CD14-positive monocyte (primary cell): ENCODE measurements around the gene CCL26. TPM values are rescaled to one million over a fixed set of nuclear protein-coding genes. Genes with fewer than 3 reads are reported as not detected.

Source experiments
- DNase-seq, 3 donors: peaks; one replicate each; pipeline ENCODE4 v3.0.0-alpha.2; 2011 to 2022
- H2AFZ ChIP-seq: 2 replicates; pipeline ENCODE4 v1.6.0; 2012; ENCODE audit warnings: mild to moderate bottlenecking, low read depth, low read length, inconsistent platforms; ENCODE audit not compliant: insufficient read depth, poor library complexity, severe bottlenecking
- H3K27ac ChIP-seq, 2 donors: 1 replicate in 1 of 2; 2 replicates in 1 of 2; pipeline ENCODE4 v1.5.1; 2012 to 2013; ENCODE audit warnings: low read length in 2 of 2, control low read depth in 1 of 2, inconsistent platforms in 1 of 2, low read depth in 1 of 2, mild to moderate bottlenecking in 1 of 2
- H3K27me3 ChIP-seq, 2 donors: one replicate each; pipeline versions ENCODE4 v1.6.0 to v1.6.1; 2011 to 2013; ENCODE audit warnings: low read length in 2 of 2; ENCODE audit not compliant: control insufficient read depth in 2 of 2, insufficient read depth in 2 of 2
- H3K36me3 ChIP-seq, 2 donors: replicated peaks in 1 of 2; 1 replicate in 1 of 2; 2 replicates in 1 of 2; pipeline versions ENCODE4 v1.5.1 to v1.6.1; 2012 to 2013; ENCODE audit warnings: low read length in 2 of 2, control low read depth in 1 of 2, inconsistent platforms in 1 of 2, mild to moderate bottlenecking in 1 of 2; ENCODE audit not compliant: insufficient read depth in 2 of 2, control insufficient read depth in 1 of 2
- H3K4me1 ChIP-seq, 2 donors: 1 replicate in 1 of 2; 2 replicates in 1 of 2; pipeline versions ENCODE4 v1.5.1 to v1.6.1; 2012 to 2013; ENCODE audit warnings: low read length in 2 of 2, control low read depth in 1 of 2, inconsistent platforms in 1 of 2, mild to moderate bottlenecking in 1 of 2, moderate library complexity in 1 of 2; ENCODE audit not compliant: insufficient read depth in 2 of 2, control insufficient read depth in 1 of 2
- H3K4me2 ChIP-seq: replicated peaks from 2 replicates; pipeline ENCODE3; 2012; ENCODE audit warnings: low read length, moderate library complexity, mild to moderate bottlenecking; ENCODE audit not compliant: poor library complexity, severe bottlenecking; ENCODE audit errors: extremely low read depth
- H3K4me3 ChIP-seq, 3 experiments: fragments of 200-600 bp in 1 of 3; sonication (generic) in 1 of 3; replicated peaks in 1 of 3; 1 replicate in 2 of 3; 2 replicates in 1 of 3; pipeline ENCODE4 v1.5.1; 2011 to 2013; ENCODE audit warnings: low read length in 3 of 3, mild to moderate bottlenecking in 3 of 3, control low read depth in 2 of 3, low read depth in 2 of 3, inconsistent platforms in 1 of 3, moderate library complexity in 1 of 3
- H3K79me2 ChIP-seq: 2 replicates; pipeline ENCODE4 v1.6.0; 2012; ENCODE audit warnings: mild to moderate bottlenecking, control low read depth, inconsistent platforms, low read length, moderate library complexity; ENCODE audit not compliant: insufficient read depth
- H3K9ac ChIP-seq: 2 replicates; pipeline ENCODE4 v1.6.0; 2017; ENCODE audit warnings: low read length, mild to moderate bottlenecking; ENCODE audit not compliant: insufficient read depth, poor library complexity, severe bottlenecking
- H3K9me3 ChIP-seq, 2 donors: replicated peaks in 1 of 2; 1 replicate in 1 of 2; 2 replicates in 1 of 2; pipeline versions ENCODE4 v1.5.1 to v1.6.1; 2012 to 2013; ENCODE audit warnings: low read length in 2 of 2, control low read depth in 1 of 2; ENCODE audit not compliant: control insufficient read depth in 1 of 2, insufficient read depth in 1 of 2
- H4K20me1 ChIP-seq: 2 replicates; pipeline ENCODE4 v1.6.0; 2012; ENCODE audit warnings: mild to moderate bottlenecking, low read length, control low read depth, moderate library complexity; ENCODE audit not compliant: insufficient read depth
- H3K27ac Mint-ChIP-seq, 7 donors: one replicate each; pipeline ENCODE4 v1.8.0; 2020; ENCODE audit warnings: mild to moderate bottlenecking in 7 of 7, mixed read lengths in 7 of 7, moderate library complexity in 6 of 7, inconsistent platforms in 2 of 7
- H3K27me3 Mint-ChIP-seq, 3 donors: one replicate each; pipeline ENCODE4 v1.8.0; 2021 to 2022; ENCODE audit warnings: low read depth in 3 of 3, mild to moderate bottlenecking in 3 of 3, mixed read lengths in 3 of 3, moderate library complexity in 3 of 3, inconsistent platforms in 1 of 3
- H3K36me3 Mint-ChIP-seq, 2 donors: one replicate each; pipeline ENCODE4 v1.8.0; 2020; ENCODE audit warnings: mixed read lengths in 2 of 2, inconsistent platforms in 1 of 2, mild to moderate bottlenecking in 1 of 2
- H3K4me1 Mint-ChIP-seq: one replicate; pipeline ENCODE4 v1.8.0; 2020; ENCODE audit warnings: mild to moderate bottlenecking, mixed read lengths
- H3K4me3 Mint-ChIP-seq, 2 donors: one replicate each; pipeline ENCODE4 v1.8.0; 2020; ENCODE audit warnings: mild to moderate bottlenecking in 2 of 2, mixed read lengths in 2 of 2, moderate library complexity in 1 of 2
- H3K9me3 Mint-ChIP-seq, 7 donors: one replicate each; pipeline ENCODE4 v1.8.0; 2020 to 2022; ENCODE audit warnings: mixed read lengths in 7 of 7, mild to moderate bottlenecking in 6 of 7, moderate library complexity in 6 of 7, inconsistent platforms in 2 of 7
- WGBS: methylation state at CpG from one replicate; pipeline ENCODE4 v1.1.5; 2013; ENCODE audit warnings: missing lambda C conversion rate; ENCODE audit not compliant: insufficient coverage; 5-methylcytosine and 5-hydroxymethylcytosine counted together
- intact Hi-C, 2 donors: fragments of 100-400 bp; cut with micrococcal nuclease; formaldehyde crosslinking; loops; one replicate each; pipeline versions ENCODE4 v1.15.0 to v1.15.1; 2023
- polyA plus RNA-seq, 3 donors: library from polyadenylated mRNA; depleted of rRNA in 1 of 3; unstranded in 2 of 3; stranded (reverse) in 1 of 3; fragments of 300-500 nt in 2 of 3; fragments of >200 nt in 1 of 3; fragmentation: Illumina TruSeq in 2 of 3; gene quantifications; 1 replicate in 2 of 3; 2 replicates in 1 of 3; pipeline ENCODE4 v1.2.3, GENCODE V29; 2012 to 2021
- TF ChIP-seq, protein P1 (sequence below): fragments of 200-600 bp; IDR thresholded peaks from one replicate; pipeline ENCODE4 v1.8.0; 2022; ENCODE audit warnings: antibody characterized with exemption, mild to moderate bottlenecking

The CCL26 gene
- polyA plus RNA-seq, 3 donors: not detected

- TF ChIP-seq, protein P1, sequence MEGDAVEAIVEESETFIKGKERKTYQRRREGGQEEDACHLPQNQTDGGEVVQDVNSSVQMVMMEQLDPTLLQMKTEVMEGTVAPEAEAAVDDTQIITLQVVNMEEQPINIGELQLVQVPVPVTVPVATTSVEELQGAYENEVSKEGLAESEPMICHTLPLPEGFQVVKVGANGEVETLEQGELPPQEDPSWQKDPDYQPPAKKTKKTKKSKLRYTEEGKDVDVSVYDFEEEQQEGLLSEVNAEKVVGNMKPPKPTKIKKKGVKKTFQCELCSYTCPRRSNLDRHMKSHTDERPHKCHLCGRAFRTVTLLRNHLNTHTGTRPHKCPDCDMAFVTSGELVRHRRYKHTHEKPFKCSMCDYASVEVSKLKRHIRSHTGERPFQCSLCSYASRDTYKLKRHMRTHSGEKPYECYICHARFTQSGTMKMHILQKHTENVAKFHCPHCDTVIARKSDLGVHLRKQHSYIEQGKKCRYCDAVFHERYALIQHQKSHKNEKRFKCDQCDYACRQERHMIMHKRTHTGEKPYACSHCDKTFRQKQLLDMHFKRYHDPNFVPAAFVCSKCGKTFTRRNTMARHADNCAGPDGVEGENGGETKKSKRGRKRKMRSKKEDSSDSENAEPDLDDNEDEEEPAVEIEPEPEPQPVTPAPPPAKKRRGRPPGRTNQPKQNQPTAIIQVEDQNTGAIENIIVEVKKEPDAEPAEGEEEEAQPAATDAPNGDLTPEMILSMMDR: no peak
- Histone ChIP-seq H3K4me1 (peaks cover 18 to 31% of the 10 kb centered on the region in 2 donors), H3K36me3 (no peaks in the 10 kb centered on the region), H2AFZ (no peak overlapping the region), H3K27ac (no peak overlapping the region), H3K9me3 (peaks cover 2 to 5% of the 10 kb centered on the region in 2 donors), H3K4me3 (no peak overlapping the region), H3K79me2 (no peaks in the 10 kb centered on the region), H3K4me2 (no peak overlapping the region), H4K20me1 (no peaks in the 10 kb centered on the region), H3K27me3 (peaks cover 0 to 7% of the 10 kb centered on the region in 2 donors), H3K9ac (no peak overlapping the region)
- Mint-ChIP-seq H3K27ac (no peak overlapping the region), H3K27me3 (peaks cover 17 to 23% (median 17%) of the 10 kb centered on the region in 3 donors), H3K36me3 (no peaks in the 10 kb centered on the region), H3K4me3 (no peak overlapping the region), H3K4me1 (peaks cover 25% of the 10 kb centered on the region), H3K9me3 (peaks cover under 1 to 6% (median 3%) of the 10 kb centered on the region in 7 donors)
- 100% methylated on average over 1 of the region's 3 CpGs for WGBS
- no peak for DNase-seq
- intact Hi-C loops: loop anchor here in 1 of 2 donors (10.0 kb wide), 1 partner anchor 52 kb away; no protein-coding TSS in a partner anchor
Measured at GRCh38 chr7:75813084-75813483, 41.1 kb upstream of the CCL26 start.

DNA sequence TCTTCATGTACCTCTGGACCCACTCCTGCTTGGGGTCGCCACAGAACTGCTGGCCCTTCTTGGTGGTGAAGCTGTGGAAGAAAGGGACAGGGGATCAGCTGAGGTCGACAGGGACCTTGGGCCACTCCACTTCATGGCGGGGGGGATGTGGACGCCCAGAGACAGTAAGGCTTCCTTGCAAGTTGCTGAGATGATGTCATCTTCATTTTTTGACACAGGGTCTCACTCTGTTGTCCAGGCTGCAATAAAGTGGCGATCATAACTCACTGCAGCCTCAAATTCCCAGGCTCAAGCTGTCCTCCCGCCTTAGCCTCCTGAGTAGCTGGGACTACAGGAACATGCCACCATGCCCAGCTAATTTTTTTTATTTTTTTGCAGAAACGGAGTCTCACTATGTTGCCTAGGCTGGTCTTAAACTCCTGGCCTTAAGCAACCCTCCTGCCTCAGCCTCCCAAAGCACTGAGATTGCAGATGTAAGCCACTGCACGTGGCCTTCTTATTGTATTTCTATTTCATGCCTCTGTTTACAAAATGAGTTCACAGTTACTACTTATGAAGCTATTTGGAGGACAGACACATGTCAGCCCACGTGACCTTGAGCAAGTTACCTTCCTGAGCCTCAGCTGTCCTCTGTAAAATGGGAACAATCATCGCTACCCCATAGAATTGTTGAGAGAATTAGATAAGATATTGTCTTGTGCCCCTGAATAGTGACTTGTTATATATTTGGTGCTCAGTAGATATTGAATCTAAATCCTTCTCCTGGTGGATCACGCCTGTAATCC lies 40.1 kb upstream of the CCL26 start:
- Histone ChIP-seq H4K20me1 (no peaks in the 10 kb centered on the region), H3K36me3 (no peaks in the 10 kb centered on the region), H3K27me3 (peaks cover 0 to 7% of the 10 kb centered on the region in 2 donors), H3K27ac (no peak overlapping the region), H3K4me2 (no peak overlapping the region), H3K9me3 (peaks cover 12 to 15% of the 10 kb centered on the region in 2 donors), H3K4me1 (peaks cover 11 to 21% of the 10 kb centered on the region in 2 donors), H3K4me3 (no peak overlapping the region), H2AFZ (no peak overlapping the region), H3K9ac (no peak overlapping the region), H3K79me2 (no peaks in the 10 kb centered on the region)
- intact Hi-C loops: loop anchor here in 1 of 2 donors (10.0 kb wide), 1 partner anchor 53 kb away; no protein-coding TSS in a partner anchor
- Mint-ChIP-seq H3K27ac (no peak overlapping the region), H3K36me3 (no peaks in the 10 kb centered on the region), H3K27me3 (peaks cover 17 to 25% (median 19%) of the 10 kb centered on the region in 3 donors), H3K9me3 (peaks cover 7 to 16% (median 13%) of the 10 kb centered on the region in 7 donors), H3K4me1 (peaks cover 17% of the 10 kb centered on the region), H3K4me3 (no peak overlapping the region)
- 88% methylated on average over 7 of the region's 11 CpGs for WGBS
- DNase-seq: no peak
- TF ChIP-seq, protein P1: no peak
